Measurements from ENCODE around the gene LRBA. TPM values are rescaled to one million over a fixed set of nuclear protein-coding genes. Genes with fewer than 3 reads are reported as not detected.
"Not testable (repeated sequence)": the region's sequence is repeated elsewhere in the genome, so short reads cannot be mapped to it uniquely, and the experiment has no call there.

Gene LRBA
- total RNA-seq, 1 experiment from 2014 or later: 39.4 TPM

DNA sequence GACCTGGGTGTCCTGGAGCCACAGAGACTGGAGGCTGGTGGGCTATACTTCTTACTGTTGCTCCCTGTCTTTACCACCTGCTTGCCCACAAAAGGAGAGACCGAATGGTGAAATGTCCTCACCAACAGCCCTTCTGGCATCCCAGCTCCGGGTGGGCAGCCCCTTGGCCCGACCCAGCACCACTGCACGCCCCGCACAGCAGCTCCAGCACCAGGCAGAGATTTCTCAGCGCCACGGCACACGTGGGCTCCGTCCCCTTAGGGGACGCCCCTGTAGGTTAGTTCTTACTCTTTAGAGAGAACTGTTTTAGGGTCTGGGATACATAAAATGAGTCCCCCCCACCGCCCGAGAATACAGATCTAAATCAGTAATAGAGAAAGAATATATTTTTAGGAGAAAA lies 591.6 kb downstream of the LRBA start:
- no peak for DNase-seq (ENCODE audit: low read depth)

DNA sequence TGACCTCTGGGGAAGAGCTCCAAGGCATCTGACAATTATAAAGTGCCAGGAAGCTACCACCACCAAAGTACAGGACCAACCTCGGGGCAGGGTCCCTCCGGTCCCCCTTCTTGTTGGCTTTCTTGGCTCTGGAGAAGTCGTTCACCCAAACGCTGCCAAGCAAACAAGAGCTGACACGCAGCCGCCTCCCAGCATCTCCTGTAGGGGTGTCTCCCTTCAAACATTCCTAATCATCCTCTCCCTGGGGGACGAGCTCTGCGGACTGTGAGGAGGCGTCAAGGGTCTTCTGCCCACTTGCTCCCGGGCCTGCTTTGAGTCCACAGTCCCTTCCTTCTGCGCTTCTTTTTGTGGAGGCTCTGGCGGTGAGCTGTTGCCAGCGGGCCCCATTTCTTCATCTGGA lies 592.0 kb downstream of the LRBA start:
- no peak for DNase-seq (ENCODE audit: low read depth)

DNA sequence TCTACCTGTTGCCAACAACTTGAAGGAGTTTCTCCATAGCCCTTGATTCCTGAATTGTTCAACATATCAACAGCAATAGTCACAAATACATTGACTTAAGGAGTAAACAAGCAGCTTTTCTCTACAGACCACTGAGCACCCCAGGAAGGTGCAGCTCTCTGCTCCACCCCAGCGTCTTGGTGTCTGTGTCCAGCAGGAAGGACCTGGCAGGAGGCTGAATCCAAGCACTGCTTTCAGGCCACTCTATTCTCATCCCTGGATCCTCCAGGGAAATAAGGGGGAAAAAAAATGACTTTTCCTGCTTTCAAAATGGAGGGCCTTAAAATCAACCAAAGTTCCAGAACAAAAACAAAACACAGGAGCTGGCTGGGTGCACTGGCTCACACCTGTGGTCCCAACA lies 593.5 kb downstream of the LRBA start:
- DNase-seq (ENCODE audit: low read depth): no peak

DNA sequence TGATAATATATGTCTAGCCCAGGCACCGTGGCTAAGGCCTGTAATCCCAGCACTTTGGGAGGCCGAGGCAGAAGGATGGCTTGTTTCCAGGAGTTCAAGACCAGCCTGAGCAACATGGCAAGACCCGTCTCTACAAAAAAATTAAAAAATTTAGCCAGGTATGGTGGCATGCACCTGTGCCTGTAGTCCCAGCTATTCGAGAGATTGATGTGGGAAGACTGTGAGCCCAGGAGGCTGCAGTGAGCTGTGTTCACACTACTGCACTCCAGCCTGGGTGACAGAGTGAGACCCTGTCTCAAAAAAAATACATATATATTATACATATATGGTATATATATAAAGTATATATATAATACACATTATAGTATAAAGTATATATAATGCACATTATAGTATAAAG lies 595.1 kb downstream of the LRBA start:
- DNase-seq (ENCODE audit: low read depth): no peak

DNA sequence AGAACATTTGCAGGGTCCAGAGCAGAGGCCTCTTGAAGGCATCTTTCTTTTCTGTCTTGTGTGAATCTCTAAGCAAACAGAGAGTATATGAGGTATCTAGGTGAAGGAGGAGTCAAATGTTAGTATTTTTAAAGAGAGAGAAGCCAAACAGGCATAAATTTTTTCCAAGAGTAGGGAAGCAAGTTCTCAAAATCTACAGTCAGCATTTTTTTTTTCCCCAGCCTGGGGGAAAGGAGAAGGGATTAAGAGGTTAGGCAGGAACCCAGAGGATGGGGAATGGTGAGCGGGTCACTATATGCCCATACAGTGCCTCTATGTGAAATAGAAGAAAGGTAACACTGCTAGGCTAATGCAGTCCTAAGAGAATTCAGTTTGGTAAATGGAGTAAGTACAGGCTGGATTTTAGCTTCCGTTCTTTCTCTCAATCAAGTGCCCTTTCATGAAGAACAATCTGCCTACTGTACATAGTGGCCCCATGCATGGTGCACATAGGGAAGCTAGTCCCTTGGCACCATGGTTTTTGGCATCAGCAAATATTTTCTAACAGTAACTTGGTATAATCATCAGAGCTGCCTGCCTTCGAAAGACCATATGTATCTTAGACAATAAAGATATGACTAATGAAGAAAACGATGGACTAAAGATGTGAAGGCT lies 596.2 kb downstream of the LRBA start:
- DNase-seq (ENCODE audit: low read depth): no peak

DNA sequence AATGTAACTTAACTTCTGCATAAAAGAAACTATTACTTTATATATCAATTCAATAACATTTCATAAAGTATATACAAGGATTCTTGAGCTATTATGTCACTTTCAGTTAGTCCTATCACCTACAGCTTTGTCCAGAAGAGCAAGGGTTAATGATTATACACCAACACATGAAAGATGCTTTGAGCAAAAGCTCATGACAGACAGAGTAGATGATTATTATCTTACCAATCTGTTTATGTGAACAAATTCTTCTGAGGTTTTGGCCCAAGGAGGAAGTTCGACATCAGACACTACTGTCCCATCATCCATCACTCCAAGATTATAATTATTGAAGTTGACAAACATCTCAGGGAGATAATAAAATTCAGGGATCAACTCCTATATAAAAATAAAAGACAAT lies 599.9 kb downstream of the LRBA start:
- no peak for DNase-seq (ENCODE audit: low read depth)

DNA sequence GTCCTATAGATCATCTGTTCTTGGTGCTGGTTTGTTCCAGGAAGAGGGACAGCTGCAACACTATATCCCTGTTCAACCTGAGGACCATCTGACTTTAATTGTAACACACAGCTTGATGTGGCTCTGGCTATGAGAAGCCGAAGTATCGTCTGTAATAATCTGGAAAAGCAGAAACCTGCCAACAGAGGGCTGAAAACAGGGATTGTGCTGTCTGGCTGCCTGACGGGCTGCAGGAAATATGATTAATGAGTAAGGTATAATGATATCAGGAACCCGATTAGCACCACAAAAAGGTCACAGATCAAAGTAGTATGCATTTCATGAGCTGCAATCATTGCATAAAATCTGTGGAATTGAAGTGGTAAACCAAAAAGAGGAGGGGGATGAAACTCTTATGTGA lies 603.6 kb downstream of the LRBA start:
- no peak for DNase-seq (ENCODE audit: low read depth)

DNA sequence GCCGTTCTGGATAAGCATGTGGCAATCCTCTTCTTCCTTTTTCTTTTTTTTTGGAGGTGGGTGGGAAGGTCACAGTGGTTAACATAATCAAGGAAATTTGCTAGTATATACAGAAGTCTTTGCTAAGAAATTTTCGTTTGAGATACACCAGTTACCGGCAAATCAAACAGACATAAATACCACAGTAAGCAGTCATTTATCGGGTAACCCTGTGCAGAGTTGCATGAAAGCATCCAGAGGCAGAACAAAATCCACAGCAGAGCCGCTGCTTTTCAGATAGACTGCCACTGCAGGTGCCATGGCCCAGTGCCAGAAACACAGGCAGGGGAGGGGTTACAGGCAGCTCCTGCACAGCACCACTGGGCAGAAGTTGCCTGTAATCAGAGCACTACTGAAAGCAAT lies 612.2 kb downstream of the LRBA start:
- no peak for DNase-seq (ENCODE audit: low read depth)

DNA sequence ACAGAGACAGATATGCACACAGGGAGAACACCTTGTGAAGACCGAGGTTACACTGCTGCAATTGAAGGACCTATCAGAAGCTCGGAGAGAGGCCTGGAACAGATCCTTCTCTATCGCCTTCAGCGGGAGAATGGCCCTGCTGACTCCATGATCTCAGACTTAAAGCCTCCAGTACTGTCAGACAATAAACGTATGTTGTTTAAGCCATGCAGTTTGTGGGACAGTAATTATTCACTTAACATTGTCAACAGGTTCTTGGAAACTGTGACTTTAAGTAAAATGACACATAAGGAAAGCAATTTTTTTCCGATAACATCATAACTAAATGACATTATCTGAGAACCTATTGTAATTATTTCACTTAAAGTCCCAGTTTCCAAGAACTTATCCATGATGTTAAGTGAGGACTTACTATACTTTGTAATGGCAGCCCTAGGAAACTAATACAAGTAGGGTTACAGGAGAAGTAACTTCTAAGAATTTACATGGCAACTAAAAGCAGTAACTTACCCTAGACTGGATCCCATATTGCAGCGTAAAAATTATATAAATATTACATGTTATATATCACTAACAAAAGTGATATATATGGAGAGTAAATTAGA lies 613.9 kb downstream of the LRBA start:
- no peak for DNase-seq (ENCODE audit: low read depth)

DNA sequence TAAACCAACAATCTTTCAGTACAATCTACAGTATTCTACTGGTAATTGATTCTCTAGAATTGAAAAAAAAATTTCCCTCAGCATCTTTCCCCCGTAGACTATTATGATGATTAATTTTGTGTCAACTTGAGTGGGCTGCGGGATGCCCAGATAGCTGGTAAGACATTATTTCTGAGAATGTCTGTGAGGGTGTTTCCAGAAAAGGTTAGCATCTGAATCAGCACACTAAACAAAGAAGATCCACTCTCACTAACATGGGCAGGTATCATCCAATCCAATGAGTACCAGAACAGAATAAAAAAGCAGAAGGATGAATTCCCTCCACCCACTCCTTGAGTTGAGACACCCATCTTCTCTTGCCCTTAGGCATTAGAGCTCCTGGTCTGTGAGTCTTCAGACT lies 619.2 kb downstream of the LRBA start:
- DNase-seq (ENCODE audit: low read depth): no peak

DNA sequence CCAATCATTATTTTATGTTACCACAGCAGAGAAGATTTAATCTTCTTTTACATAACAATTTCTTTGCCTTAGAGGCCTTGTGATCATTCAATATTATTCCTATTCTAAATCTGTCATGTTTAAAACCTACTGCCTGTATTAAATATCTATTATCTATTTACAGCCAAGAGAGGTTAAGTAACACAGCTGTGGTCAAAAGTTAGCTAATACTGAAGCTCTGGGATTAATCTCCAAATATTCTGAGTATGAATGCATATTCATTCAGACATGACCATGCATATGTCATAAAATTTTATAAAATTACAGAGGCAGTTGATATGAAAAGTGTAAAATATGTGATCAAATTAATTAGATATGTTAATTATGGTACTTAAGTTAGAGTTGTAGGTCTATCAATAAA lies 621.0 kb downstream of the LRBA start:
- no peak for DNase-seq (ENCODE audit: low read depth)

DNA sequence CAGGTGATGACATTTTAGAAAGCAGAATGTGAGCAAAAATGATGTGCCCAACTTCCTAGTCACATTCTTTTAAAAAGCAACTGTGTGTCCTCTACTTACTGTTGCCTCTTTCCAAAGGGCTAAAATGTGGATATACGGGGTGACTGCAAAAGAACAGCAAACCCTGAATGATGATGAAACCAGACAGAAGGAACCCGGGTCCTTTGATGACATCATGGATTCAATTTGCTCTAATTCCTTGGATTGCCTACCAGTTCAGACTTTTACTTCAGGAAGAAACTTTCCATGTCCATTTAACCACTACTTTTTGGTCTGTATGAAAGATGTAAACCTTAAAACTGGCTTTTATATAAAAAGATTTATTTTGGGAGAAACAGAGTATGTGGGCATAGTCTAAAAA lies 624.0 kb downstream of the LRBA start:
- DNase-seq (ENCODE audit: low read depth): no peak

DNA sequence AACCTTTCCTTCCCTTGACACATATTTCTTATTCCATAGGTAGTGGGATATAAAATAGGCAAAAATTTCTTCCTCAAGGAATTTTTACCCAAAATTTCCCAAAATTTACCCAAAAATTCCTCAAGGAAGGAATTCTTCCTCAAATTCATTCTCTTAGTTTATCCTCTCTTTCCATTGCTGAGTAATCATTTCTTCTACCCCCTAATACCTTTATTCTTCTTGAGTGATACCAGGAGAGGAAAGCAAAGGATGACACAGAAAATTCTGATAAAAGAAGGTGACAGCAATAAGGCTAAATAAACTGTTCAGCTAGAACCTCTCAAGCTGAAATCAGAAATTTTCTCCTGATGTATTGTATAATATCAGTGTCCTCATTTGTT lies 624.6 kb downstream of the LRBA start:
- no peak for DNase-seq (ENCODE audit: low read depth)

DNA sequence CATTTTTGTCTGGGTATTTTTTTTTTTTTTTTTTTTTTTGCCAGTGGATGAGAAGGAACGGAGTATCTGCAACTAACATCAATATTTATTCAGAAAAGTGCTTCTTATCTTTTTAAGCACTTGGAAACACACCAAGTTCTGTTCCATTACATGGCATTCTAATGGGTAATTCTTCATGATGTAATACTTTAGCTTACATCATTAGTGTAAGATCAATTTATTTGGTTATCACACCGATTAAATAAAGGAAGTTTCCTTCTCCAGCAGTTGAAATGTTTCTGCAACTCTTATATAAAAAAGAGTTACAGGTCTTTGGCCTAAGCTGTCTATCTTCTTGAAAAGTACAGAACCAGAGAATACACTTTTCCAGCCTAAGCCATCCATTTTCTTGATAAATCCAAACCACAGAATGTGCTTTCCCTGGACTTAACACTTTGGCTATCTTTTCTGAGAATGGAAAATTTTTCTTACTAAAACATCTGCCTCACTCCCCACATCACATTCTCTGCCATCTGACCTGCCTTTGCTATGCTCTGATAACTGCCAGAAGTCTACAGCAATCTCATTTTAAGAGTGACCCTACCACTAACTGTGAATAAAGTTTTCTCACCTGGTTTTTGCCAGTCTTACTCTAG lies 625.1 kb downstream of the LRBA start:
- DNase-seq (ENCODE audit: low read depth): peak; percentile 23

DNA sequence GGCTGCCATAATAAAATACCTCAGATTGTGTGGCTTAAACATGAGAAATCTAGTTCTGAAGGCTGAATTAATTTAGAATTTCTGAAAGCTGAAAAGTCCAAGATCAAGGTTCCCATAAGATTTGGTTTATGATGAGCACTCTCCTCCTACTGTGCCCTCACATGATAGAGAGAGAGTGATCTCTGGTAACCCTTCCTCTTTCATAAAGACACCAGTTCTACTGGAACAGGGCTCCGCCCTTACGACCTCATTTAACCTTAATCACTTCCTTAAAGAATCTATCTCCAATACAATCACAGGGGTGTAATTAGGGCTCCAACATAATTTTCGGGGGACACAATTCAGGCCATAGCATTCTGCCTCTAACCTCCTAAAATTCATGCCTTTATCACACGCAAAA lies 627.1 kb downstream of the LRBA start:
- no peak for DNase-seq (ENCODE audit: low read depth)

DNA sequence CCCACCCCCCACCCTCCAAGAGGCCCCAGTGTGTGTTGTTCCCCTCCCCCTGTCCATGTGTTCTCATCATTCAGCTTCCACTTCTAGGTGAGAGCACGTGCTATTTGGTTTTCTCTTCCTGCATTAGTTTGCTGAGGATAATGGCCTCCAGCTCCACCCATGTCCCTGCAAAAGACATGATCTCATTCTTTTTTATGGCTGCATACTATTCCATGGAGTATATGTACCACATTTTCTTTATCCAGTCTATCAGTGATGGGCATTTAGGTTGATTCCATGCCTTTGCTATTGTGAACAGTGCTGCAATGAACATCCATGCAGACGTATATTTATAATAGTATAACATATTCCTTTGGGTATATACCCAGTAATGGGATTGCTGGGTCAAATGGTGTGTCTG lies 628.7 kb downstream of the LRBA start:
- DNase-seq (ENCODE audit: low read depth): not testable (repeated sequence)

DNA sequence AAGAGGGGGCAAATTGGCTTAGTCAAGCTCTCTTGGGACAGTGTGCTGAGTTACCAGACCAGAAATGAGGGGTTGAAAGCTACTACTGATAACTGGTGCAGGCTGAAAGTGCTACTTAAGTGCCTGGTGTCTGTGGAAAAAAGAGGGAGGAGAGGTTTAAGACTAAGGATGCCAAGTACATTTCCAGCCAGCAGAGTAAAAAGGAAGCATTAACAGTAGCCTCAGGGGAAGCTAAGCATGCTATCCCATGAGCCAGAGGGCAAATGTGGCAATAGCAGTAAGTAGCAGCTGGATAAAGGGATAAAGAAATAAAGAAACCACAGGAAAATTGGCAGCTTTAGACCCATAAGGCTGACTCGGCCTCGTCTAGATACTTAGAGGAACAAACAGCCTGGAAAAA lies 629.5 kb downstream of the LRBA start:
- peak; percentile 98 for DNase-seq (ENCODE audit: low read depth)

DNA sequence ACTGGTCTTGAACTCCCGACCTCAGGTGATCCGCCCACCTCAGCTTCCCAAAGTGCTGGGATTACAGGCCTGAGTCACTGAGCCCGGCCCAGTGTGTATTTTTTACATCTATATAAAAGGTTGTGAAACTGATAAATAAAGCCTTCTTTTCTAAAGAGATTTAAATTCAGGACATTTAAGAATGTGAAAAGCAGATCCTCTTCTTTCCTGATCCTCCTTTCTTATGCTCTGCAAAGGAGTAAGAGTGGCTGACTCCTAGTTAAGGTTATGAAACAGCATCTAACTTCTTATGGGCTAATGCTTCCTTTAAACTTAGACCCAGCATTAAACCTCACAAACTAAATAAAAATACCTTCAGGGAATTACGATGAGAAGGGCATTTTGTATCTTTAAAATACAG lies 630.8 kb downstream of the LRBA start:
- DNase-seq (ENCODE audit: low read depth): no peak

DNA sequence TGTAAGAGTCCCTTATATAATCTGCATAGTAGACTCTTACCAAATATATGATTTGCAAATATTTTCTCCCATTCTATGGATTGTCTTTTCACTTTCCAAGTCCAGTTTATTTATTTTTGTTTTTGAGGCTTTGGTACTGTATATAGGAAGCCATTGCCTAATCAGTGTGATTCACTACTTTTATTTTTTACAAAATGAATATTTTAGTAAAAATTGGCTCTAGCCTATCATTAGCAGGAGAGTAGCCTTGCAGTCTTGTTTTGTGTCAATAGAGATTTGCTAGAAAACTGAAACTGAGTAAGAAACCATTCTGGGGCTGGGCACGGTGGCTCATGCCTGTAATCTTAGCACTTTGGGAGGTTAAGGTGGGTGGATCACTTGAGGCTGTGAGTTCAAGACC lies 633.1 kb downstream of the LRBA start:
- peak; percentile 34 for DNase-seq (ENCODE audit: low read depth)

DNA sequence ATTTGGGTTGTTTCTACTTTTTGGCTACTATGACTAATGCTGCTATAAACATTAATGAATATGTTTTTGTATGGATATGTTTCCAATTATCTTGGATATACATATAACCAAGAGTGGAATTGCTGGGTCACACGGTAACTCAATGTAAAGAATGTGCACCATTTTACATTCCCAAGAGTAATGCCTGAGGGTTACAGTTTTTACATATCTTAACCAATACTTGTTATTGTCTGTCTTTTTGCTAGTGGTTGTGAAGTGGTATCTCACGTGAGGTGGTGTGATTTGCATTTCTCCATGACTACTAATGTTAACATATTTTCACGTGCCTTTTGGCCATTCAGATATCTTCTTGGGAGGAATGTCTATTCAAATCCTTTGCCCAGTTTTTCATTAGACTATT lies 633.5 kb downstream of the LRBA start:
- DNase-seq (ENCODE audit: low read depth): peak; percentile 26

DNA sequence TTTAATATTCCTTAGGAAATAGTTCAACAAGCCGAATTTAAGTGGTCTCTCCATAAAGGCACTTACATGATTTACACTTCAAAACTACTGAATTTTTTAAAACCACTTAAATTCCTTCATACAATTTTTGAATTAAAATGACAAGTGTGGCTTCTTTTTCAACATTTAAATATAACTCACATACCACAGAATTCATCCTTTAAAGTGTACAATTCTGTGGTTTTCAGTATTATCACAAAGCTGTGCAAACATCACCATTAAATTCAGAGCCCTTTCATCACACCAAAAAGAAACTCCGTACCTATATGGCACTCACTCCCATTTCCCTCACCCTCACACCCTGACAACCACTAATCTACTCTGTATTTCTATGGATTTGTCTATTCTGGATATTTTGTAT lies 634.0 kb downstream of the LRBA start:
- no peak for DNase-seq (ENCODE audit: low read depth)

DNA sequence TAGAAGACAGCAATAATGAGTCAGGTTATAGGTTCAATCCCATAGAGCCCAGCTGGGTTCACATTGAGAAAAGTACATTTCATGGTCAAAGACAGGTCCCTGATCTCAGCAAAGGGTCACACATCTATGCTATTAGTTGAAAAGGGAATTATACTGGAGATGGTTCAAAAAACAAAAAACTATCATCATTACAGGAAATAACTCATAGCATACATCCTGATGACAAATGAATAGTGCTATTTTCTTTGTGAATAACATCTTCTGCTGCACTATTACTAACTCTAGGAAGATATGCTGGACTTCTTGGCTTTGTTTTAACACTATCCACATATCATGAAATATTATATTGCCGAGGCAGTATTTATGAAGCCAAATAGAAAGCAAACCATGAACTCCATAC lies 635.6 kb downstream of the LRBA start:
- peak; percentile 74 for DNase-seq (ENCODE audit: low read depth)

DNA sequence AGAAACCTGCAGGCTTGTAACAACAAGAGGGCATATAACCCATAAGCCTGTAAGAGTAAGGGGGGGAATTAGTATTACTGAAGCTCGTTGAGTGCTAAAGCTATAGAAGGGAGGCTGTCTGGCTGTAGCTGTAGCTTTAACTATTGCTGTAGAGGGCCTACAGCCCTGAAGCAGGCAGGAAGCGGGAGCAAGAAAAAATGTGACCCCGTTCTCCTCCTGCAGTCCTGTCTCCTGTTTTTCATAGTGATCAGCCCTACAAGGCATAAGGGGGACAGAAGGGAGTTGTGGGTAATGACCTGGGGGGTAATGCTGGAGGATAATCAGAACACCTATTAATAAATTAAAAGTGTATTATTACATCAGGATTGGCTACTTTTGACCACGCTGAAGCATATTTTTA lies 640.1 kb downstream of the LRBA start:
- DNase-seq (ENCODE audit: low read depth): no peak

DNA sequence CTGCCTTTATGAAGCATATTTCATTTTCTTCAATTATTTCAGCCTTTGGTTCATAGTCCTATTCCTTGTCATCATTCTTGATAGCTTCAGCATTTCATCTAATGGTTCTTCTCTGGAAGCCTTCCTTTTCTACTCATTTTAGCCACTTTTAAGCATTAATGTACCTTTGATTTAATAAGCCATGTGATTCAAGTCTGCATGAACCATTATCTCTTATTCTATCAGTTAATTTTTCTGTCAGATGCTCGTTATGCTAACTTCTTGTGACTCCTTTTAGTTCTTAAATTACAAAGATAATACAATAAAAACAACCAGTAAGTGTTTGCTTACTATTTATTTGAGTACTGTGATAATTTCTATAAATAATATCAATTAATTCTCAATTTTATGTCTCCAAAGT lies 643.2 kb downstream of the LRBA start:
- no peak for DNase-seq (ENCODE audit: low read depth)
